SU-DHL-6 (cell line): ENCODE results near the gene GPATCH4.

Experiments
- H2AFZ ChIP-seq: fragments of 200-600 bp; sonication (generic); 2 replicates; pipeline ENCODE4 v1.6.1; 2014; ENCODE audit warnings: low read depth, mild to moderate bottlenecking, moderate library complexity, mixed read lengths, antibody characterized with exemption, low read length; ENCODE audit not compliant: severe bottlenecking
- H3F3A ChIP-seq: fragments of 200-600 bp; shearing (Covaris generic); 2 replicates; pipeline ENCODE4 v1.6.0; 2016; ENCODE audit warnings: antibody characterized with exemption, mild to moderate bottlenecking; ENCODE audit not compliant: insufficient read depth
- H3K27ac ChIP-seq: fragments of 200-600 bp; sonication (generic); 2 replicates; pipeline ENCODE4 v1.5.1; 2016; ENCODE audit warnings: low read depth, mild to moderate bottlenecking, low read length, moderate library complexity, mixed read lengths
- H3K27me3 ChIP-seq: fragments of 200-600 bp; sonication (generic), shearing (Covaris generic); 2 replicates; pipeline ENCODE4 v1.6.0; 2014; ENCODE audit warnings: mild to moderate bottlenecking, low read length
- H3K36me3 ChIP-seq: fragments of 200-600 bp; sonication (generic); 2 replicates; pipeline ENCODE4 v1.6.1; 2014; ENCODE audit warnings: mild to moderate bottlenecking, low read length, mixed read lengths
- H3K4me2 ChIP-seq: fragments of 300-600, 200-600 bp; shearing (Covaris generic), sonication (generic); 2 replicates; pipeline ENCODE4 v1.6.0; 2014; ENCODE audit warnings: low read length, low read depth, mild to moderate bottlenecking; ENCODE audit not compliant: poor library complexity, severe bottlenecking
- H3K4me3 ChIP-seq: fragments of 200-600 bp; sonication (generic); 2 replicates; pipeline ENCODE4 v1.5.1; 2014; ENCODE audit warnings: antibody characterized with exemption, low read length, mild to moderate bottlenecking, mixed read lengths; ENCODE audit not compliant: insufficient read depth, poor library complexity, severe bottlenecking
- H3K79me2 ChIP-seq: fragments of 200-600 bp; sonication (generic); 2 replicates; pipeline ENCODE4 v1.6.1; 2014; ENCODE audit warnings: mild to moderate bottlenecking, low read length, moderate library complexity; ENCODE audit not compliant: insufficient read depth
- H3K9ac ChIP-seq: fragments of 200-600 bp; sonication (generic); 2 replicates; pipeline ENCODE4 v1.7.0; 2014; ENCODE audit warnings: mild to moderate bottlenecking, low read length
- H3K9me2 ChIP-seq: fragments of 200-600 bp; sonication (generic); replicated peaks from 2 replicates; pipeline ENCODE4 v1.6.1; 2014; ENCODE audit warnings: low read length; ENCODE audit not compliant: insufficient read depth
- H3K9me3 ChIP-seq: fragments of 200-600 bp; sonication (generic); 2 replicates; pipeline ENCODE4 v1.6.1; 2014; ENCODE audit warnings: low read length, mixed read lengths; ENCODE audit not compliant: insufficient read depth
- H4K20me1 ChIP-seq: fragments of 200-600 bp; sonication (generic); 2 replicates; pipeline ENCODE4 v1.6.1; 2014; ENCODE audit warnings: low read depth, mild to moderate bottlenecking, antibody characterized with exemption, low read length, moderate library complexity, mixed read lengths
- CTCF ChIP-seq: fragments of 200-600 bp; sonication (generic); IDR thresholded peaks from one replicate; pipeline ENCODE4 v1.5.1; 2017; ENCODE audit warnings: antibody characterized with exemption, mild to moderate bottlenecking, low read length, moderate library complexity; ENCODE audit not compliant: insufficient read depth, poor library complexity, severe bottlenecking
- EZH2phosphoT487 ChIP-seq: fragments of 200-600 bp; sonication (generic), shearing (Covaris generic); conservative IDR thresholded peaks from 2 replicates; pipeline ENCODE4 v1.6.1; 2018; ENCODE audit warnings: mild to moderate bottlenecking, antibody characterized with exemption, low read length, moderate library complexity, mixed read lengths

GPATCH4 gene

GRCh38 chr1:156577550-156577949 is 23.7 kb downstream of the GPATCH4 start:
- no peaks in the 10 kb centered on the region for H3K9me2 ChIP-seq
- no peaks in the 10 kb centered on the region for H3K9me3 ChIP-seq
- no peak overlapping the region for H2AFZ ChIP-seq
- H3K27ac ChIP-seq, result no peak overlapping the region
- no peaks in the 10 kb centered on the region for H3F3A ChIP-seq
- no peaks in the 10 kb centered on the region for H4K20me1 ChIP-seq
- no peaks in the 10 kb centered on the region for H3K36me3 ChIP-seq
- no peak overlapping the region for H3K9ac ChIP-seq
- no peaks in the 10 kb centered on the region for H3K79me2 ChIP-seq
- no peaks in the 10 kb centered on the region for H3K27me3 ChIP-seq
- H3K4me2 ChIP-seq, result no peak overlapping the region
- no peak overlapping the region for H3K4me3 ChIP-seq
- no peak for TF ChIP-seq EZH2phosphoT487
- no peak for TF ChIP-seq CTCF

GRCh38 chr1:156574039-156574633 is 27.1 kb downstream of the GPATCH4 start:
- Histone ChIP-seq H3K9ac (no peak overlapping the region), H2AFZ (no peak overlapping the region), H3K4me3 (no peak overlapping the region), H3F3A (no peaks in the 10 kb centered on the region), H3K79me2 (no peaks in the 10 kb centered on the region), H3K27me3 (no peaks in the 10 kb centered on the region), H3K9me2 (no peaks in the 10 kb centered on the region), H3K27ac (no peak overlapping the region), H3K4me2 (no peak overlapping the region), H3K36me3 (no peaks in the 10 kb centered on the region), H3K9me3 (no peaks in the 10 kb centered on the region), H4K20me1 (no peaks in the 10 kb centered on the region)
- no peak for TF ChIP-seq CTCF
- TF ChIP-seq EZH2phosphoT487, result no peak

GRCh38 chr1:156572663-156573018 is 28.6 kb downstream of the GPATCH4 start:
- Histone ChIP-seq H3K9me2 (no peaks in the 10 kb centered on the region), H3K9me3 (no peaks in the 10 kb centered on the region), H3K27ac (no peak overlapping the region), H3K4me2 (peak overlapping the region; percentile 70), H3K9ac (peak overlapping the region; percentile 67), H3K79me2 (no peaks in the 10 kb centered on the region), H3K27me3 (no peaks in the 10 kb centered on the region), H3K36me3 (no peaks in the 10 kb centered on the region), H3K4me3 (peak overlapping the region; percentile 55), H2AFZ (peak overlapping the region; percentile 81), H3F3A (no peaks in the 10 kb centered on the region), H4K20me1 (no peaks in the 10 kb centered on the region)
- no peak for TF ChIP-seq EZH2phosphoT487
- TF ChIP-seq CTCF, result no peak
